Neutrophil (primary cell): ENCODE results near the gene BORCS5.

ENCODE experiments used
- H3K27ac ChIP-seq: fragments of 200-600 bp; sonication (generic); 2 replicates; pipeline ENCODE4 v1.5.1; 2016; ENCODE audit warnings: mild to moderate bottlenecking, moderate library complexity
- H3K27me3 ChIP-seq: fragments of 200-600 bp; sonication (generic); 2 replicates; pipeline ENCODE4 v1.6.0; 2016; ENCODE audit warnings: mild to moderate bottlenecking
- H3K36me3 ChIP-seq: fragments of 200-600 bp; sonication (generic); 2 replicates; pipeline ENCODE4 v1.5.1; 2017
- H3K4me1 ChIP-seq, 2 experiments: fragments of 200-600 bp in 1 of 2; sonication (generic) in 1 of 2; 1 replicate in 1 of 2; 2 replicates in 1 of 2; pipeline versions ENCODE4 v1.5.1 to v1.6.1; 2013 to 2016; ENCODE audit warnings: low read depth in 1 of 2, low read length in 1 of 2, mild to moderate bottlenecking in 1 of 2, moderate library complexity in 1 of 2; ENCODE audit not compliant: control insufficient read depth in 1 of 2, insufficient read depth in 1 of 2
- H3K4me3 ChIP-seq, 2 experiments: fragments of 200-600 bp in 1 of 2; sonication (generic) in 1 of 2; 1 replicate in 1 of 2; 2 replicates in 1 of 2; pipeline ENCODE4 v1.5.1; 2013 to 2016; ENCODE audit warnings: low read depth in 1 of 2, low read length in 1 of 2, mild to moderate bottlenecking in 1 of 2, moderate library complexity in 1 of 2
- H3K9me3 ChIP-seq: fragments of 200-600 bp; sonication (generic); 2 replicates; pipeline ENCODE4 v1.5.1; 2016
- TF ChIP-seq, protein P1 (sequence below): fragments of 200-600 bp; sonication (generic); IDR thresholded peaks from 2 replicates; pipeline ENCODE4 v1.5.1; 2016; ENCODE audit warnings: antibody characterized with exemption

BORCS5 gene

GRCh38 chr12:12451098-12451497 is 94.2 kb downstream of the BORCS5 start:
- H3K36me3 ChIP-seq = no peaks in the 10 kb centered on the region
- H3K9me3 ChIP-seq = no peaks in the 10 kb centered on the region
- H3K27ac ChIP-seq = no peak overlapping the region
- H3K4me1 ChIP-seq = peaks cover 33 to 35% of the 10 kb centered on the region in 2 experiments
- H3K4me3 ChIP-seq = no peak overlapping the region
- TF ChIP-seq, protein P1, sequence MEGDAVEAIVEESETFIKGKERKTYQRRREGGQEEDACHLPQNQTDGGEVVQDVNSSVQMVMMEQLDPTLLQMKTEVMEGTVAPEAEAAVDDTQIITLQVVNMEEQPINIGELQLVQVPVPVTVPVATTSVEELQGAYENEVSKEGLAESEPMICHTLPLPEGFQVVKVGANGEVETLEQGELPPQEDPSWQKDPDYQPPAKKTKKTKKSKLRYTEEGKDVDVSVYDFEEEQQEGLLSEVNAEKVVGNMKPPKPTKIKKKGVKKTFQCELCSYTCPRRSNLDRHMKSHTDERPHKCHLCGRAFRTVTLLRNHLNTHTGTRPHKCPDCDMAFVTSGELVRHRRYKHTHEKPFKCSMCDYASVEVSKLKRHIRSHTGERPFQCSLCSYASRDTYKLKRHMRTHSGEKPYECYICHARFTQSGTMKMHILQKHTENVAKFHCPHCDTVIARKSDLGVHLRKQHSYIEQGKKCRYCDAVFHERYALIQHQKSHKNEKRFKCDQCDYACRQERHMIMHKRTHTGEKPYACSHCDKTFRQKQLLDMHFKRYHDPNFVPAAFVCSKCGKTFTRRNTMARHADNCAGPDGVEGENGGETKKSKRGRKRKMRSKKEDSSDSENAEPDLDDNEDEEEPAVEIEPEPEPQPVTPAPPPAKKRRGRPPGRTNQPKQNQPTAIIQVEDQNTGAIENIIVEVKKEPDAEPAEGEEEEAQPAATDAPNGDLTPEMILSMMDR = no peak
- no peaks in the 10 kb centered on the region for H3K27me3 ChIP-seq

GRCh38 chr12:12452326-12452902 is 95.5 kb downstream of the BORCS5 start:
- Histone ChIP-seq H3K9me3 (no peaks in the 10 kb centered on the region), H3K27me3 (no peaks in the 10 kb centered on the region), H3K4me3 (no peak overlapping the region), H3K36me3 (no peaks in the 10 kb centered on the region), H3K4me1 (peaks cover 21 to 25% of the 10 kb centered on the region in 2 experiments), H3K27ac (no peak overlapping the region)
- TF ChIP-seq, protein P1 = no peak

DNA sequence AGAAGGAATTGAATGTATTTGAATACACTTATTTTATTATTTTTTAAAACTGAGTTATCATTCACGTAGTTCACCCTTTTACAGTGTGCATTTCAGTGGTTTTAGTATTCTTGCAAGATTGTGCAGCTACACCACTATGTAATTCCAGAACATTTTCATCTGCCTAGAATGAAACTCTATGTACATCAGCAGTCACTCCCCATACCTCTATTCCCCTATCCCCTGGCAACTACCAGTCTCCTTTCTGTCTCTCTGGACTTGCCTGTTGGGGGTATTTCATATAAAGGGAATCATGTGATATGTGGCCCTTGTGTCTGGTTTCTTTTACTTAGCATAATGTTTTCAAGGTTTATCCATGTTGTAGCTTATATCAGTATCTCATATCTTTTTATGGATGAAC is 96.8 kb downstream of the BORCS5 start:
- Histone ChIP-seq H3K9me3 (no peaks in the 10 kb centered on the region), H3K27ac (no peak overlapping the region), H3K36me3 (no peaks in the 10 kb centered on the region), H3K4me3 (no peak overlapping the region), H3K4me1 (peaks cover 16 to 20% of the 10 kb centered on the region in 2 experiments), H3K27me3 (no peaks in the 10 kb centered on the region)
- TF ChIP-seq, protein P1 = no peak

DNA sequence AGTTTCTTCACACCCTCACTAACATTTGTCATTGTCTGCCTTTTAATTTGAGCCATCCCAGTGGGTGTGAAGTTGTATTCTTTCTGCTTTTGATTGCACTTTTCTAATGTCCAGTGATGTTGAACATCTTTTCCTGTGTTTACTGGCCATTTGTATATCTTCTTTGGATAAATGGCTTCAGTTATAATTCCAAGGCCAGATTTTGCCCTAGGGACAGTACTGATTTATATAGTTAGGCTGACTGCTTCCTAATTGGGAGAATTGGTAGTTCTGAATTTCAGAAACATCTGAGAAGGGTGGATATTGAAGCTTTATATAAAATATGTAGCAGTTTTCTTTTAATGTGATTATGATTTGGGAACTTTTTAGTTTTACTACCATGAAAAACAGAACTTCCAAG is 97.4 kb downstream of the BORCS5 start:
- H3K27ac ChIP-seq = no peak overlapping the region

DNA sequence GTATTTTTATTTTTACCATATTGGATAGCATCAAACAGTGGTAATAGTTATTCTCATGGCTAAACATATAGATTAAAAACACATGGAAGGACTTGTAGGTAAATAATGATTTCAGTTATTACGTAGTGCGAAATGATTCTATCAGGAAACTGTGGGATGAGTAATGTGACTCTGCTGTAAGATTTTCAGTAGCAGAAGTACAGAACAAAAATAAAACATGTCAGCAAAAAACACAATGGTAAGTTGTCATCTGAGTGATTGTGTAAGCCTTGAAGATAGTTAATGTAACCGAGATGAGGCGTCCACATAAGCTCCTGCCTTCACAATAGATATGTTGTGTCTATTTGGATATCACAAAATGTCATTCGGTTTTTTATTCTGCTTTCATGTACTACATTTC is 99.8 kb downstream of the BORCS5 start:
- Histone ChIP-seq H3K36me3 (no peaks in the 10 kb centered on the region), H3K27ac (no peak overlapping the region), H3K4me3 (no peak overlapping the region), H3K27me3 (no peaks in the 10 kb centered on the region), H3K9me3 (no peaks in the 10 kb centered on the region), H3K4me1 (peaks cover 0 to 4% of the 10 kb centered on the region in 2 experiments)
- TF ChIP-seq, protein P1 = no peak

More for the DNA sequence above, 97.4 kb downstream of the BORCS5 start:
- no peak overlapping the region for H3K4me3 ChIP-seq
- TF ChIP-seq, protein P1 = no peak
- H3K27me3 ChIP-seq = no peaks in the 10 kb centered on the region
- peaks cover 9 to 13% of the 10 kb centered on the region in 2 experiments for H3K4me1 ChIP-seq
- H3K9me3 ChIP-seq = no peaks in the 10 kb centered on the region
- H3K36me3 ChIP-seq = no peaks in the 10 kb centered on the region
